Measurements from ENCODE around the gene XPNPEP3. TPM values are rescaled to one million over a fixed set of nuclear protein-coding genes. Genes with fewer than 3 reads are reported as not detected.
A peak's percentile ranks its signal among the peaks of the same experiment; 100 is the strongest.
"Not testable (repeated sequence)": the region's sequence is repeated elsewhere in the genome, so short reads cannot be mapped to it uniquely, and the experiment has no call there.

The XPNPEP3 gene
- total and polyA plus RNA-seq, 8 donors: 4.0 to 13.6 (median 9.1) TPM

GRCh38 chr22:40818192-40818746, 38.7 kb upstream of the XPNPEP3 start:
- DNase-seq (no peak), ATAC-seq (no peak), FAIRE-seq (no peak)
- Histone ChIP-seq H3K4me1 (peaks cover 0 to 10% (median 6%) of the 10 kb centered on the region in 3 donors), H3K4me3 (peak overlapping the region; percentile 85 to 99 (median 93)), H3K36me3 (no peaks in the 10 kb centered on the region), H3K9me3 (no peaks in the 10 kb centered on the region), H3K27me3 (no peaks in the 10 kb centered on the region), H3K27ac (no peak overlapping the region)
- WGBS, 2 donors: 33 to 37% methylated on average over 14 of the region's 14 CpGs
- TF ChIP-seq CTCF (IDR thresholded peaks at IDR 0.05): no peak
- intact Hi-C loops (cut with DNase I): no loop called here

GRCh38 chr22:40818747-40819598, 38.0 kb upstream of the XPNPEP3 start, which contains the start of gene SLC25A17:
Gene SLC25A17 (minus strand): TSS chr22:40819346. CDS start chr22:40819248, 98 bp downstream.
- intact Hi-C loops (cut with DNase I): no loop called here
- peak in 1 of 4 donors; percentile 16 for TF ChIP-seq CTCF (IDR thresholded peaks at IDR 0.05)
- Histone ChIP-seq H3K27ac (peak within 1 kb of the TSS in 3 of 4 donors; percentile 19 to 54 (median 49)), H3K4me3 (peak within 1 kb of the TSS; percentile 85 to 99 (median 93)), H3K9me3 (no peaks in the 10 kb centered on the region), H3K27me3 (no peaks in the 10 kb centered on the region), H3K36me3 (no peaks in the 10 kb centered on the region), H3K4me1 (peaks cover 0 to 10% (median 6%) of the 10 kb centered on the region in 3 donors)
- peak; percentile 97 to 99 (median 98) for ATAC-seq
- DNase-seq: peak; percentile 87 to 96 (median 90)
- 0 to 1% methylated on average over 49 to 61 of the region's 61 CpGs for WGBS, 2 donors
- FAIRE-seq: no peak

- Histone ChIP-seq H3K4me3 (peak overlapping the region; percentile 85 to 99 (median 93)), H3K27ac (peak overlapping the region in 2 of 4 donors; percentile 19 to 29), H3K9me3 (no peaks in the 10 kb centered on the region), H3K27me3 (no peaks in the 10 kb centered on the region), H3K4me1 (peaks cover 0 to 10% (median 6%) of the 10 kb centered on the region in 3 donors), H3K36me3 (peaks cover 0 to 5% (median 0%) of the 10 kb centered on the region in 3 donors)
- TF ChIP-seq CTCF (IDR thresholded peaks at IDR 0.05): no peak
- ATAC-seq (peak; percentile 9 to 38 (median 16)), FAIRE-seq (no peak), DNase-seq (no peak)
- 7 to 9% methylated on average over 4 of the region's 4 CpGs for WGBS, 2 donors
- intact Hi-C loops (cut with DNase I): no loop called here
Measured at GRCh38 chr22:40819599-40820140, 37.3 kb upstream of the XPNPEP3 start.

GRCh38 chr22:40823426-40823825, 33.5 kb upstream of the XPNPEP3 start:
- H3K27me3 ChIP-seq: no peaks in the 10 kb centered on the region
- no peak for ATAC-seq
- no peak for FAIRE-seq
- intact Hi-C loops (cut with DNase I): no loop called here
- H3K27ac ChIP-seq: no peak overlapping the region
- no peak for TF ChIP-seq CTCF (IDR thresholded peaks at IDR 0.05)
- no peak overlapping the region for H3K4me3 ChIP-seq
- WGBS, 2 donors: 61 to 66% methylated on average over 1 of the region's 1 CpG
- no peak for DNase-seq
- peaks cover 0 to 6% (median 3%) of the 10 kb centered on the region in 3 donors for H3K4me1 ChIP-seq
- H3K36me3 ChIP-seq: peaks cover 0 to 29% (median 4%) of the 10 kb centered on the region in 3 donors
- H3K9me3 ChIP-seq: no peaks in the 10 kb centered on the region

- FAIRE-seq; H3K4me1 ChIP-seq; ATAC-seq; H3K9me3 ChIP-seq; H3K27me3 ChIP-seq; H3K4me3 ChIP-seq; DNase-seq; H3K27ac ChIP-seq; intact Hi-C loops (cut with DNase I): not testable (repeated sequence)
- H3K36me3 ChIP-seq: peaks cover 0 to 52% (median 4%) of the 10 kb centered on the region in 3 donors
- 95 to 98% methylated on average over 2 of the region's 2 CpGs for WGBS, 2 donors
Measured at GRCh38 chr22:40826292-40826691, 30.7 kb upstream of the XPNPEP3 start.

Measured in pancreas (tissue), 10 donors.